Rectal smooth muscle tissue (tissue), 1 donor: ENCODE data around the gene GRIK1.

Source experiments
- H3K27ac ChIP-seq: one replicate; pipeline ENCODE4 v1.7.0; 2013; ENCODE audit warnings: low read depth, low read length, inconsistent platforms
- H3K27me3 ChIP-seq: one replicate; pipeline ENCODE4 v1.7.0; 2013; ENCODE audit warnings: low read length; ENCODE audit not compliant: control insufficient read depth, insufficient read depth
- H3K36me3 ChIP-seq: one replicate; pipeline ENCODE4 v1.7.0; 2013; ENCODE audit warnings: low read length; ENCODE audit not compliant: control insufficient read depth, insufficient read depth
- H3K4me1 ChIP-seq: one replicate; pipeline ENCODE4 v1.7.0; 2013; ENCODE audit warnings: low read length; ENCODE audit not compliant: control insufficient read depth, insufficient read depth
- H3K4me3 ChIP-seq: one replicate; pipeline ENCODE4 v1.7.0; 2013; ENCODE audit warnings: low read length
- H3K9ac ChIP-seq: one replicate; pipeline ENCODE4 v1.7.0; 2013; ENCODE audit warnings: low read length

Gene GRIK1

GRCh38 chr21:29585462-29585861, 354.3 kb downstream of the GRIK1 start:
- Histone ChIP-seq H3K9ac (no peak overlapping the region), H3K4me1 (no peaks in the 10 kb centered on the region), H3K27ac (no peak overlapping the region), H3K36me3 (no peaks in the 10 kb centered on the region), H3K4me3 (no peak overlapping the region), H3K27me3 (no peaks in the 10 kb centered on the region)

GRCh38 chr21:29583424-29583924, 356.3 kb downstream of the GRIK1 start:
- H3K4me3 ChIP-seq: no peak overlapping the region
- no peaks in the 10 kb centered on the region for H3K36me3 ChIP-seq
- H3K9ac ChIP-seq: no peak overlapping the region
- no peaks in the 10 kb centered on the region for H3K4me1 ChIP-seq
- H3K27me3 ChIP-seq: no peaks in the 10 kb centered on the region
- no peak overlapping the region for H3K27ac ChIP-seq

- Histone ChIP-seq H3K9ac (no peak overlapping the region), H3K4me1 (no peaks in the 10 kb centered on the region), H3K27ac (no peak overlapping the region), H3K27me3 (no peaks in the 10 kb centered on the region), H3K36me3 (no peaks in the 10 kb centered on the region), H3K4me3 (no peak overlapping the region)
These were observed 356.9 kb downstream of the GRIK1 start for GRCh38 chr21:29582855-29583254.

- Histone ChIP-seq H3K36me3 (no peaks in the 10 kb centered on the region), H3K27ac (no peak overlapping the region), H3K4me3 (no peak overlapping the region), H3K9ac (no peak overlapping the region), H3K4me1 (no peaks in the 10 kb centered on the region), H3K27me3 (no peaks in the 10 kb centered on the region)
These were observed 358.4 kb downstream of the GRIK1 start for GRCh38 chr21:29581393-29581792.

GRCh38 chr21:29580732-29581285, 359.0 kb downstream of the GRIK1 start:
- Histone ChIP-seq H3K9ac (no peak overlapping the region), H3K27ac (no peak overlapping the region), H3K4me1 (no peaks in the 10 kb centered on the region), H3K36me3 (no peaks in the 10 kb centered on the region), H3K27me3 (no peaks in the 10 kb centered on the region), H3K4me3 (no peak overlapping the region)

- no peak overlapping the region for H3K4me3 ChIP-seq
- H3K27me3 ChIP-seq: no peaks in the 10 kb centered on the region
- no peaks in the 10 kb centered on the region for H3K4me1 ChIP-seq
- no peak overlapping the region for H3K9ac ChIP-seq
- H3K27ac ChIP-seq: no peak overlapping the region
- H3K36me3 ChIP-seq: no peaks in the 10 kb centered on the region
These were observed 361.5 kb downstream of the GRIK1 start for GRCh38 chr21:29578306-29578705.

GRCh38 chr21:29571949-29572348, 367.8 kb downstream of the GRIK1 start:
- Histone ChIP-seq H3K27me3 (no peaks in the 10 kb centered on the region), H3K4me3 (no peak overlapping the region)

GRCh38 chr21:29568020-29568697, 371.6 kb downstream of the GRIK1 start:
- no peaks in the 10 kb centered on the region for H3K27me3 ChIP-seq
- H3K27ac ChIP-seq: no peak overlapping the region
- H3K9ac ChIP-seq: no peak overlapping the region
- H3K36me3 ChIP-seq: no peaks in the 10 kb centered on the region
- H3K4me3 ChIP-seq: no peak overlapping the region
- H3K4me1 ChIP-seq: no peaks in the 10 kb centered on the region

More at GRCh38 chr21:29571949-29572348, 367.8 kb downstream of the GRIK1 start:
- no peak overlapping the region for H3K27ac ChIP-seq
- no peaks in the 10 kb centered on the region for H3K4me1 ChIP-seq
- no peaks in the 10 kb centered on the region for H3K36me3 ChIP-seq
- H3K9ac ChIP-seq: no peak overlapping the region

GRCh38 chr21:29557931-29558725, 381.7 kb downstream of the GRIK1 start:
- Histone ChIP-seq H3K4me1 (no peaks in the 10 kb centered on the region), H3K27me3 (no peaks in the 10 kb centered on the region), H3K36me3 (no peaks in the 10 kb centered on the region), H3K4me3 (no peak overlapping the region), H3K27ac (no peak overlapping the region), H3K9ac (no peak overlapping the region)

- H3K4me3 ChIP-seq: no peak overlapping the region
- no peak overlapping the region for H3K9ac ChIP-seq
- no peaks in the 10 kb centered on the region for H3K4me1 ChIP-seq
- no peaks in the 10 kb centered on the region for H3K27me3 ChIP-seq
- H3K36me3 ChIP-seq: no peaks in the 10 kb centered on the region
- no peak overlapping the region for H3K27ac ChIP-seq
These were observed 382.6 kb downstream of the GRIK1 start for GRCh38 chr21:29557200-29557599.

GRCh38 chr21:29555601-29556000, 384.2 kb downstream of the GRIK1 start:
- no peaks in the 10 kb centered on the region for H3K36me3 ChIP-seq
- H3K27ac ChIP-seq: no peak overlapping the region
- H3K4me1 ChIP-seq: no peaks in the 10 kb centered on the region
- no peak overlapping the region for H3K9ac ChIP-seq
- no peaks in the 10 kb centered on the region for H3K27me3 ChIP-seq
- H3K4me3 ChIP-seq: no peak overlapping the region

GRCh38 chr21:29550205-29550604, 389.6 kb downstream of the GRIK1 start:
- Histone ChIP-seq H3K27ac (no peak overlapping the region), H3K9ac (no peak overlapping the region), H3K27me3 (no peaks in the 10 kb centered on the region), H3K4me1 (no peaks in the 10 kb centered on the region), H3K4me3 (no peak overlapping the region), H3K36me3 (no peaks in the 10 kb centered on the region)
